Esophagus muscularis mucosa (tissue), 4 donors: ENCODE results near the gene SHMT2. TPM values are rescaled to one million over a fixed set of nuclear protein-coding genes. Genes with fewer than 3 reads are reported as not detected.

Source experiments
- DNase-seq: peaks from one replicate; pipeline ENCODE4 v3.0.0-alpha.2; 2017; ENCODE audit errors: extremely low spot score
- H3K27ac ChIP-seq, 4 donors: fragments of 200-600 bp; sonication (generic); replicated peaks in 1 of 4; 1 replicate in 3 of 4; 2 replicates in 1 of 4; pipeline ENCODE4 v1.5.1; 2016 to 2019; ENCODE audit warnings: mild to moderate bottlenecking in 1 of 4
- H3K27me3 ChIP-seq, 4 donors: fragments of 200-600 bp; sonication (generic); one replicate each; pipeline versions ENCODE4 v1.5.1 to v1.6.0; 2016 to 2019
- H3K36me3 ChIP-seq, 4 donors: fragments of 200-600 bp; sonication (generic); one replicate each; pipeline ENCODE4 v1.5.1; 2016 to 2019
- H3K4me1 ChIP-seq, 4 donors: fragments of 200-600 bp; sonication (generic); one replicate each; pipeline ENCODE4 v1.5.1; 2016 to 2019
- H3K4me3 ChIP-seq, 4 donors: fragments of 200-600 bp; sonication (generic); 1 replicate in 2 of 4; 2 replicates in 2 of 4; pipeline ENCODE4 v1.5.1; 2016 to 2019; ENCODE audit warnings: mild to moderate bottlenecking in 4 of 4, moderate library complexity in 1 of 4
- H3K9me3 ChIP-seq, 4 donors: fragments of 200-600 bp; sonication (generic); 1 replicate in 3 of 4; 2 replicates in 1 of 4; pipeline ENCODE4 v1.5.1; 2016 to 2019
- CTCF ChIP-seq, 3 experiments: fragments of 200-600 bp in 2 of 3; fragments of 450-650 bp in 1 of 3; sonication (generic) in 2 of 3; IDR thresholded peaks; one replicate each; pipeline ENCODE4 v1.5.1; 2017 to 2019; ENCODE audit warnings: antibody characterized with exemption in 3 of 3, mild to moderate bottlenecking in 2 of 3, moderate library complexity in 1 of 3
- EP300 ChIP-seq: sonication (generic); formaldehyde crosslinking; IDR thresholded peaks from one replicate; pipeline ENCODE4 v1.6.1; 2017; ENCODE audit warnings: antibody characterized with exemption
- POLR2A ChIP-seq: fragments of 450-650 bp; IDR thresholded peaks from one replicate; pipeline ENCODE4 v1.6.1; 2017; ENCODE audit warnings: antibody characterized with exemption, moderate library complexity, mild to moderate bottlenecking, low read depth
- POLR2AphosphoS5 ChIP-seq, 2 donors: sonication (generic); formaldehyde crosslinking; IDR thresholded peaks; one replicate each; pipeline ENCODE4 v1.6.1; 2017; ENCODE audit warnings: antibody characterized with exemption in 2 of 2
- WGBS: methylation state at CpG from one replicate; pipeline ENCODE4 v1.1.5; 2018; 5-methylcytosine and 5-hydroxymethylcytosine counted together
- intact Hi-C: fragments of 100-400 bp; cut with DNase I; formaldehyde crosslinking; loops from one replicate; pipeline ENCODE4 v1.15.1; 2023
- total RNA-seq, 4 donors: library from RNA; depleted of rRNA; stranded (reverse); fragments of >200 nt; gene quantifications; one replicate each; pipeline versions ENCODE4 v1.1.0 to v1.2.1, GENCODE V29; 2016

SHMT2 gene
- total RNA-seq, 4 donors from 2014 or later, result 22.8 to 60.4 (median 34.6) TPM

- no peak for DNase-seq
- no peaks in the 10 kb centered on the region for H3K9me3 ChIP-seq
- TF ChIP-seq CTCF (IDR thresholded peaks at IDR 0.05) (peak; percentile 46 to 58 (median 46)), POLR2A (no peak), EP300 (no peak), POLR2AphosphoS5 (IDR thresholded peaks at IDR 0.05) (no peak)
- peaks cover 3 to 77% (median 66%) of the 10 kb centered on the region in 4 donors for H3K27me3 ChIP-seq
- WGBS, result 33% methylated on average over 11 of the region's 61 CpGs
- H3K4me1 ChIP-seq, result peaks cover 10 to 43% (median 38%) of the 10 kb centered on the region in 4 donors
- H3K27ac ChIP-seq, result no peak overlapping the region
- intact Hi-C loops, result no loop called here
- no peaks in the 10 kb centered on the region for H3K36me3 ChIP-seq
- H3K4me3 ChIP-seq, result peak overlapping the region in 1 of 4 donors; percentile 3
These were observed 4.4 kb upstream of the SHMT2 start for GRCh38 chr12:57224973-57225679.

GRCh38 chr12:57225680-57226210 lies 3.8 kb upstream of the SHMT2 start:
- H3K4me3 ChIP-seq, result no peak overlapping the region
- no peaks in the 10 kb centered on the region for H3K36me3 ChIP-seq
- no peak for DNase-seq
- peaks cover 3 to 71% (median 60%) of the 10 kb centered on the region in 4 donors for H3K27me3 ChIP-seq
- intact Hi-C loops, result no loop called here
- 59% methylated on average over 15 of the region's 18 CpGs for WGBS
- H3K27ac ChIP-seq, result no peak overlapping the region
- H3K4me1 ChIP-seq, result peaks cover 17 to 47% (median 41%) of the 10 kb centered on the region in 4 donors
- H3K9me3 ChIP-seq, result no peaks in the 10 kb centered on the region
- no peak for TF ChIP-seq POLR2A
- TF ChIP-seq EP300, result no peak
- no peak for TF ChIP-seq POLR2AphosphoS5 (IDR thresholded peaks at IDR 0.05)
- no peak for TF ChIP-seq CTCF (IDR thresholded peaks at IDR 0.05)

GRCh38 chr12:57226588-57227314 lies 2.8 kb upstream of the SHMT2 start:
- H3K4me1 ChIP-seq, result peaks cover 21 to 49% (median 43%) of the 10 kb centered on the region in 4 donors
- H3K27ac ChIP-seq, result no peak overlapping the region
- H3K9me3 ChIP-seq, result no peaks in the 10 kb centered on the region
- DNase-seq, result no peak
- H3K4me3 ChIP-seq, result peak overlapping the region in 2 of 4 donors; percentile 4 to 8
- peaks cover 0 to 8% (median 7%) of the 10 kb centered on the region in 4 donors for H3K36me3 ChIP-seq
- intact Hi-C loops, result no loop called here
- 27% methylated on average over 21 of the region's 35 CpGs for WGBS
- TF ChIP-seq EP300 (no peak), POLR2AphosphoS5 (IDR thresholded peaks at IDR 0.05) (no peak), POLR2A (no peak), CTCF (IDR thresholded peaks at IDR 0.05) (no peak)
- peaks cover 3 to 61% (median 53%) of the 10 kb centered on the region in 4 donors for H3K27me3 ChIP-seq

GRCh38 chr12:57227315-57228115 lies 2.0 kb upstream of the SHMT2 start:
- no peak overlapping the region for H3K27ac ChIP-seq
- H3K4me3 ChIP-seq, result no peak overlapping the region
- TF ChIP-seq POLR2AphosphoS5 (IDR thresholded peaks at IDR 0.05) (no peak), CTCF (IDR thresholded peaks at IDR 0.05) (no peak), EP300 (no peak), POLR2A (no peak)
- H3K4me1 ChIP-seq, result peaks cover 21 to 49% (median 43%) of the 10 kb centered on the region in 4 donors
- 66% methylated on average over 7 of the region's 8 CpGs for WGBS
- peaks cover 3 to 54% (median 46%) of the 10 kb centered on the region in 4 donors for H3K27me3 ChIP-seq
- no peak for DNase-seq
- H3K36me3 ChIP-seq, result peaks cover 7 to 16% (median 14%) of the 10 kb centered on the region in 4 donors
- H3K9me3 ChIP-seq, result no peaks in the 10 kb centered on the region
- intact Hi-C loops, result no loop called here
